WTC11 (cell line): Measurements from ENCODE around the gene NCKAP5. TPM values are rescaled to one million over a fixed set of nuclear protein-coding genes. Genes with fewer than 3 reads are reported as not detected.

ENCODE experiments used
- ATAC-seq: fragments of 200-7000 bp; cut with Tn5 transposase; 2 replicates; pipeline ENCODE4 v1.10.0; 2021; ENCODE audit warnings: mild to moderate bottlenecking, moderate library complexity
- CTCF ChIA-PET: fragments of 300-600 bp; sonication (Branson Sonifier 250); formaldehyde crosslinking; loops from one replicate; lab custom pipeline; 2021; ENCODE audit warnings: antibody characterized with exemption; lab: Charles Lee
- POLR2A ChIA-PET: fragments of 350-600 bp; sonication (Branson Sonifier 250); formaldehyde crosslinking; loops from one replicate; lab custom pipeline; 2021; ENCODE audit warnings: antibody characterized with exemption; lab: Charles Lee
- DNase-seq: peaks from one replicate; pipeline ENCODE4 v3.0.0; 2021; ENCODE audit warnings: low spot score
- H3K27ac Mint-ChIP-seq: 2 replicates; pipeline ENCODE4 v1.8.0; 2021; ENCODE audit warnings: mixed read lengths
- H3K27me3 Mint-ChIP-seq: 2 replicates; pipeline ENCODE4 v1.8.0; 2021; ENCODE audit warnings: low read depth, mild to moderate bottlenecking, moderate library complexity, mixed read lengths
- H3K36me3 Mint-ChIP-seq: 2 replicates; pipeline ENCODE4 v1.8.0; 2021; ENCODE audit warnings: mixed read lengths
- H3K4me1 Mint-ChIP-seq: 2 replicates; pipeline ENCODE4 v1.8.0; 2022; ENCODE audit warnings: mixed read lengths
- H3K4me3 Mint-ChIP-seq: 2 replicates; pipeline ENCODE4 v1.8.0; 2021; ENCODE audit warnings: mild to moderate bottlenecking, moderate library complexity, mixed read lengths
- H3K9me3 Mint-ChIP-seq: 2 replicates; pipeline ENCODE4 v1.8.0; 2021; ENCODE audit warnings: mixed read lengths
- ELF4 ChIP-seq: sonication (generic); formaldehyde crosslinking; IDR thresholded peaks from 2 replicates; pipeline ENCODE4 v1.8.1; 2022; ENCODE audit warnings: low read depth, mild to moderate bottlenecking, moderate library complexity, missing genetic modification reagents
- FOXP1 ChIP-seq: sonication (generic); formaldehyde crosslinking; IDR thresholded peaks from 2 replicates; pipeline ENCODE4 v1.8.0; 2022; ENCODE audit warnings: missing genetic modification reagents, mild to moderate bottlenecking, moderate library complexity, borderline replicate concordance
- NFATC4 ChIP-seq: fragments of 250-450 bp; sonication (Bioruptor Pico); IDR thresholded peaks from 2 replicates; pipeline ENCODE4 v1.9.0; 2021; ENCODE audit warnings: mild to moderate bottlenecking
- OVOL2 ChIP-seq: fragments of 250-450 bp; sonication (Bioruptor Pico); IDR thresholded peaks from 2 replicates; pipeline ENCODE4 v1.9.0; 2021; ENCODE audit warnings: mild to moderate bottlenecking, borderline replicate concordance
- SMAD4 ChIP-seq: sonication (generic); formaldehyde crosslinking; IDR thresholded peaks from 2 replicates; pipeline ENCODE4 v1.8.0; 2022; ENCODE audit warnings: mild to moderate bottlenecking, missing genetic modification reagents
- SP1 ChIP-seq: sonication (generic); formaldehyde crosslinking; conservative IDR thresholded peaks from 2 replicates; pipeline ENCODE4 v1.8.1; 2022; ENCODE audit warnings: missing genetic modification reagents
- TEAD4 ChIP-seq: sonication (generic); formaldehyde crosslinking; IDR thresholded peaks from 2 replicates; pipeline ENCODE4 v1.8.0; 2022; ENCODE audit warnings: mild to moderate bottlenecking, missing genetic modification reagents
- TP53 ChIP-seq: sonication (generic); formaldehyde crosslinking; IDR thresholded peaks from 2 replicates; pipeline ENCODE4 v1.8.1; 2023; ENCODE audit warnings: mild to moderate bottlenecking, missing genetic modification reagents
- ZNF671 ChIP-seq: fragments of 250-450 bp; sonication (Bioruptor Pico); IDR thresholded peaks from 2 replicates; pipeline ENCODE4 v1.8.0; 2021; ENCODE audit warnings: mild to moderate bottlenecking
- total RNA-seq: library from RNA; stranded (reverse); gene quantifications from 3 replicates; pipeline ENCODE4 v1.2.3, GENCODE V29; 2021
- TF ChIP-seq, protein P1 (sequence below): fragments of 250-450 bp; sonication (Bioruptor Pico); IDR thresholded peaks from 2 replicates; pipeline ENCODE4 v1.9.0; 2021; ENCODE audit warnings: mild to moderate bottlenecking, borderline replicate concordance
- TF ChIP-seq, protein P2 (sequence below): sonication (generic); formaldehyde crosslinking; conservative IDR thresholded peaks from 2 replicates; pipeline ENCODE4 v1.8.1; 2022; ENCODE audit warnings: mild to moderate bottlenecking, missing genetic modification reagents
- TF ChIP-seq, protein P3 (sequence below): sonication (generic); formaldehyde crosslinking; IDR thresholded peaks from 2 replicates; pipeline ENCODE4 v1.8.1; 2022; ENCODE audit warnings: low read depth, missing genetic modification reagents, borderline replicate concordance
- TF ChIP-seq, protein P4 (sequence below): sonication (generic); formaldehyde crosslinking; IDR thresholded peaks from 2 replicates; pipeline ENCODE4 v1.8.1; 2023; ENCODE audit warnings: mild to moderate bottlenecking, missing genetic modification reagents, moderate library complexity
- TF ChIP-seq, protein P5 (sequence below): sonication (generic); formaldehyde crosslinking; IDR thresholded peaks from 2 replicates; pipeline ENCODE4 v1.8.1; 2023; ENCODE audit warnings: mild to moderate bottlenecking, missing genetic modification reagents, borderline replicate concordance
- TF ChIP-seq, protein P6 (sequence below): sonication (generic); formaldehyde crosslinking; IDR thresholded peaks from 2 replicates; pipeline ENCODE4 v1.8.0; 2023; ENCODE audit warnings: missing genetic modification reagents
- TF ChIP-seq, protein P7 (sequence below): fragments of 250-450 bp; sonication (Bioruptor Pico); conservative IDR thresholded peaks from 2 replicates; pipeline ENCODE4 v1.9.0; 2021; ENCODE audit warnings: mild to moderate bottlenecking
- TF ChIP-seq, protein P8 (sequence below): sonication (generic); formaldehyde crosslinking; IDR thresholded peaks from 2 replicates; pipeline ENCODE4 v1.8.1; 2023; ENCODE audit warnings: mild to moderate bottlenecking, missing genetic modification reagents

NCKAP5 gene
- total RNA-seq, 1 experiment from 2014 or later: 0.55 TPM

DNA sequence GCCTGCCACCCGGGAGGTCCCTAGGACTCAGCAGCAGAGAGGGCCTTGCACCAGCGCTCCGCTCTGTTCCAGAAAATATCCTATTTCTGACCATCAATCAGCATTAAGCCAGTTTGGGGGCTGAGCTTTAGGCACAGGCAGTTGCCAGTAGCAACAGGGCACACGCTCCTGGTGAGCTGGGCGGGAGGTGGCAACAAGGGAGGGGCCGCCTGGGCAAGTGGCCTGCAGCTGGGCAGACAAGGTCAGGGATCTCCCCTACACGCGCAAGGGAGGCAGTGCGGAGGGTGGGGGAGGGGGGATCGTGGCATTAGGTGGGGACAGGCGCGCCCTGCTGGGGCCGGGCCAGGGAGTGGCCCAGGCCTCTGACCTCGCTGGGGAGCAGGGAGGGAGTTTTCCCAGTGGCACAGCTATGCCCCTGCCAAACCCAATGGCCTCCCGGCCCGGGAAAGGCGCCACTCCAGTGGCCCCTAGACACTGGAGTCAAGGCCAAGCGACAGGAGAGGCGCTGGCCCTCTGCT, 302.8 kb downstream of the NCKAP5 start:
- DNase-seq (peak; percentile 35), ATAC-seq (peak; percentile 31)
- Mint-ChIP-seq H3K4me1 (peaks cover 13% of the 10 kb centered on the region), H3K36me3 (no peaks in the 10 kb centered on the region), H3K27me3 (peaks cover 12% of the 10 kb centered on the region), H3K4me3 (peak overlapping the region; percentile 83), H3K9me3 (no peaks in the 10 kb centered on the region), H3K27ac (no peak overlapping the region)
- CTCF ChIA-PET: interaction anchor here (0.6 to 1.4 kb wide), 6 partner anchors 61 to 614 kb away, joined by 3 read pairs; no protein-coding TSS in a partner anchor
- POLR2A ChIA-PET: no interaction called here
- no peak for TF ChIP-seq SP1 (CRISPR knock-in tag)
- TF ChIP-seq, protein P1, sequence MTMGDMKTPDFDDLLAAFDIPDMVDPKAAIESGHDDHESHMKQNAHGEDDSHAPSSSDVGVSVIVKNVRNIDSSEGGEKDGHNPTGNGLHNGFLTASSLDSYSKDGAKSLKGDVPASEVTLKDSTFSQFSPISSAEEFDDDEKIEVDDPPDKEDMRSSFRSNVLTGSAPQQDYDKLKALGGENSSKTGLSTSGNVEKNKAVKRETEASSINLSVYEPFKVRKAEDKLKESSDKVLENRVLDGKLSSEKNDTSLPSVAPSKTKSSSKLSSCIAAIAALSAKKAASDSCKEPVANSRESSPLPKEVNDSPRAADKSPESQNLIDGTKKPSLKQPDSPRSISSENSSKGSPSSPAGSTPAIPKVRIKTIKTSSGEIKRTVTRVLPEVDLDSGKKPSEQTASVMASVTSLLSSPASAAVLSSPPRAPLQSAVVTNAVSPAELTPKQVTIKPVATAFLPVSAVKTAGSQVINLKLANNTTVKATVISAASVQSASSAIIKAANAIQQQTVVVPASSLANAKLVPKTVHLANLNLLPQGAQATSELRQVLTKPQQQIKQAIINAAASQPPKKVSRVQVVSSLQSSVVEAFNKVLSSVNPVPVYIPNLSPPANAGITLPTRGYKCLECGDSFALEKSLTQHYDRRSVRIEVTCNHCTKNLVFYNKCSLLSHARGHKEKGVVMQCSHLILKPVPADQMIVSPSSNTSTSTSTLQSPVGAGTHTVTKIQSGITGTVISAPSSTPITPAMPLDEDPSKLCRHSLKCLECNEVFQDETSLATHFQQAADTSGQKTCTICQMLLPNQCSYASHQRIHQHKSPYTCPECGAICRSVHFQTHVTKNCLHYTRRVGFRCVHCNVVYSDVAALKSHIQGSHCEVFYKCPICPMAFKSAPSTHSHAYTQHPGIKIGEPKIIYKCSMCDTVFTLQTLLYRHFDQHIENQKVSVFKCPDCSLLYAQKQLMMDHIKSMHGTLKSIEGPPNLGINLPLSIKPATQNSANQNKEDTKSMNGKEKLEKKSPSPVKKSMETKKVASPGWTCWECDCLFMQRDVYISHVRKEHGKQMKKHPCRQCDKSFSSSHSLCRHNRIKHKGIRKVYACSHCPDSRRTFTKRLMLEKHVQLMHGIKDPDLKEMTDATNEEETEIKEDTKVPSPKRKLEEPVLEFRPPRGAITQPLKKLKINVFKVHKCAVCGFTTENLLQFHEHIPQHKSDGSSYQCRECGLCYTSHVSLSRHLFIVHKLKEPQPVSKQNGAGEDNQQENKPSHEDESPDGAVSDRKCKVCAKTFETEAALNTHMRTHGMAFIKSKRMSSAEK (CRISPR knock-in tag): no peak
- no peak for TF ChIP-seq ZNF671 (CRISPR knock-in tag)
- TF ChIP-seq TP53 (CRISPR knock-in tag): no peak
- TF ChIP-seq OVOL2 (CRISPR knock-in tag): no peak
- TF ChIP-seq, protein P2, sequence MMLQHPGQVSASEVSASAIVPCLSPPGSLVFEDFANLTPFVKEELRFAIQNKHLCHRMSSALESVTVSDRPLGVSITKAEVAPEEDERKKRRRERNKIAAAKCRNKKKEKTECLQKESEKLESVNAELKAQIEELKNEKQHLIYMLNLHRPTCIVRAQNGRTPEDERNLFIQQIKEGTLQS: no peak
- TF ChIP-seq, protein P3, sequence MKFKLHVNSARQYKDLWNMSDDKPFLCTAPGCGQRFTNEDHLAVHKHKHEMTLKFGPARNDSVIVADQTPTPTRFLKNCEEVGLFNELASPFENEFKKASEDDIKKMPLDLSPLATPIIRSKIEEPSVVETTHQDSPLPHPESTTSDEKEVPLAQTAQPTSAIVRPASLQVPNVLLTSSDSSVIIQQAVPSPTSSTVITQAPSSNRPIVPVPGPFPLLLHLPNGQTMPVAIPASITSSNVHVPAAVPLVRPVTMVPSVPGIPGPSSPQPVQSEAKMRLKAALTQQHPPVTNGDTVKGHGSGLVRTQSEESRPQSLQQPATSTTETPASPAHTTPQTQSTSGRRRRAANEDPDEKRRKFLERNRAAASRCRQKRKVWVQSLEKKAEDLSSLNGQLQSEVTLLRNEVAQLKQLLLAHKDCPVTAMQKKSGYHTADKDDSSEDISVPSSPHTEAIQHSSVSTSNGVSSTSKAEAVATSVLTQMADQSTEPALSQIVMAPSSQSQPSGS (CRISPR knock-in tag): no peak
- TF ChIP-seq ELF4 (CRISPR knock-in tag): no peak
- TF ChIP-seq, protein P4, sequence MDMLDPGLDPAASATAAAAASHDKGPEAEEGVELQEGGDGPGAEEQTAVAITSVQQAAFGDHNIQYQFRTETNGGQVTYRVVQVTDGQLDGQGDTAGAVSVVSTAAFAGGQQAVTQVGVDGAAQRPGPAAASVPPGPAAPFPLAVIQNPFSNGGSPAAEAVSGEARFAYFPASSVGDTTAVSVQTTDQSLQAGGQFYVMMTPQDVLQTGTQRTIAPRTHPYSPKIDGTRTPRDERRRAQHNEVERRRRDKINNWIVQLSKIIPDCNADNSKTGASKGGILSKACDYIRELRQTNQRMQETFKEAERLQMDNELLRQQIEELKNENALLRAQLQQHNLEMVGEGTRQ (CRISPR knock-in tag): no peak
- TF ChIP-seq, protein P5, sequence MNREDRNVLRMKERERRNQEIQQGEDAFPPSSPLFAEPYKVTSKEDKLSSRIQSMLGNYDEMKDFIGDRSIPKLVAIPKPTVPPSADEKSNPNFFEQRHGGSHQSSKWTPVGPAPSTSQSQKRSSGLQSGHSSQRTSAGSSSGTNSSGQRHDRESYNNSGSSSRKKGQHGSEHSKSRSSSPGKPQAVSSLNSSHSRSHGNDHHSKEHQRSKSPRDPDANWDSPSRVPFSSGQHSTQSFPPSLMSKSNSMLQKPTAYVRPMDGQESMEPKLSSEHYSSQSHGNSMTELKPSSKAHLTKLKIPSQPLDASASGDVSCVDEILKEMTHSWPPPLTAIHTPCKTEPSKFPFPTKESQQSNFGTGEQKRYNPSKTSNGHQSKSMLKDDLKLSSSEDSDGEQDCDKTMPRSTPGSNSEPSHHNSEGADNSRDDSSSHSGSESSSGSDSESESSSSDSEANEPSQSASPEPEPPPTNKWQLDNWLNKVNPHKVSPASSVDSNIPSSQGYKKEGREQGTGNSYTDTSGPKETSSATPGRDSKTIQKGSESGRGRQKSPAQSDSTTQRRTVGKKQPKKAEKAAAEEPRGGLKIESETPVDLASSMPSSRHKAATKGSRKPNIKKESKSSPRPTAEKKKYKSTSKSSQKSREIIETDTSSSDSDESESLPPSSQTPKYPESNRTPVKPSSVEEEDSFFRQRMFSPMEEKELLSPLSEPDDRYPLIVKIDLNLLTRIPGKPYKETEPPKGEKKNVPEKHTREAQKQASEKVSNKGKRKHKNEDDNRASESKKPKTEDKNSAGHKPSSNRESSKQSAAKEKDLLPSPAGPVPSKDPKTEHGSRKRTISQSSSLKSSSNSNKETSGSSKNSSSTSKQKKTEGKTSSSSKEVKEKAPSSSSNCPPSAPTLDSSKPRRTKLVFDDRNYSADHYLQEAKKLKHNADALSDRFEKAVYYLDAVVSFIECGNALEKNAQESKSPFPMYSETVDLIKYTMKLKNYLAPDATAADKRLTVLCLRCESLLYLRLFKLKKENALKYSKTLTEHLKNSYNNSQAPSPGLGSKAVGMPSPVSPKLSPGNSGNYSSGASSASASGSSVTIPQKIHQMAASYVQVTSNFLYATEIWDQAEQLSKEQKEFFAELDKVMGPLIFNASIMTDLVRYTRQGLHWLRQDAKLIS: no peak
- no peak for TF ChIP-seq SMAD4 (CRISPR knock-in tag)
- TF ChIP-seq, protein P6, sequence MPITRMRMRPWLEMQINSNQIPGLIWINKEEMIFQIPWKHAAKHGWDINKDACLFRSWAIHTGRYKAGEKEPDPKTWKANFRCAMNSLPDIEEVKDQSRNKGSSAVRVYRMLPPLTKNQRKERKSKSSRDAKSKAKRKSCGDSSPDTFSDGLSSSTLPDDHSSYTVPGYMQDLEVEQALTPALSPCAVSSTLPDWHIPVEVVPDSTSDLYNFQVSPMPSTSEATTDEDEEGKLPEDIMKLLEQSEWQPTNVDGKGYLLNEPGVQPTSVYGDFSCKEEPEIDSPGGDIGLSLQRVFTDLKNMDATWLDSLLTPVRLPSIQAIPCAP (CRISPR knock-in tag): no peak
- TF ChIP-seq, protein P7, sequence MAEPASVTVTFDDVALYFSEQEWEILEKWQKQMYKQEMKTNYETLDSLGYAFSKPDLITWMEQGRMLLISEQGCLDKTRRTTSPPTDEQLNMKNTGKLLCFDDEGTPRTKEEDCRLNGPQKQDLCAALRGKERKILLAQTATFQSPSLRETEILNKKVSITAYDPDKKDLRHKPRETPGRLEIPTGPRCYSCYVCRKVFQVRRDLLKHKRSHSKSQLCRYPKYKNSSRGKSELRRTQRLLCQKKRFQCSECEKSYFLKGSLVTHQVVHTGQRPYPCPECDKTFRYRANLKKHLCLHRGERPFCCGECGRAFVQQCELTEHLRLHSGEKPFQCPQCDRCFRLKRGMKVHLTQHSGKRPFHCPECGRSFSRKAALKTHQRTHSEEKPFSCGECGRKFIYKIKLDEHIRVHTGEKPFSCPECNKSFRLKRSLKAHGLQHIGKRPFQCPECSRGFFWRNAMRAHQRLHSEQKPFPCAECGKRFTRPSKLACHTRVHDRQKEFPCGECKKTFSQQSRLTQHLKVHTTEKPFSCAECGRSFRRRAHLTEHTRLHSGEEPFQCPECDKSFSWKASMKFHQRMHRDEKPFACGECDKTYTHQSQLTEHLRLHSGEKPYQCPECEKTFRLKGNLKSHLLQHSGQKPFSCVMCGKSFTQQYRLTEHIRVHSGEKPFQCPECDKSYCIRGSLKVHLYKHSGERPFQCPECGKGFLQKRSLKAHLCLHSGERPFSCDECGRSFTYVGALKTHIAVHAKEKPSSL (CRISPR knock-in tag): no peak
- no peak for TF ChIP-seq NFATC4 (CRISPR knock-in tag)
- TF ChIP-seq FOXP1 (CRISPR knock-in tag): no peak
- no peak for TF ChIP-seq TEAD4 (CRISPR knock-in tag)
- TF ChIP-seq, protein P8, sequence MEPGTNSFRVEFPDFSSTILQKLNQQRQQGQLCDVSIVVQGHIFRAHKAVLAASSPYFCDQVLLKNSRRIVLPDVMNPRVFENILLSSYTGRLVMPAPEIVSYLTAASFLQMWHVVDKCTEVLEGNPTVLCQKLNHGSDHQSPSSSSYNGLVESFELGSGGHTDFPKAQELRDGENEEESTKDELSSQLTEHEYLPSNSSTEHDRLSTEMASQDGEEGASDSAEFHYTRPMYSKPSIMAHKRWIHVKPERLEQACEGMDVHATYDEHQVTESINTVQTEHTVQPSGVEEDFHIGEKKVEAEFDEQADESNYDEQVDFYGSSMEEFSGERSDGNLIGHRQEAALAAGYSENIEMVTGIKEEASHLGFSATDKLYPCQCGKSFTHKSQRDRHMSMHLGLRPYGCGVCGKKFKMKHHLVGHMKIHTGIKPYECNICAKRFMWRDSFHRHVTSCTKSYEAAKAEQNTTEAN (CRISPR knock-in tag): no peak
